Activated gamma-delta T cell (primary cell): ENCODE measurements around the gene HLA-A.

ENCODE experiments used
- DNase-seq: peaks from one replicate; lab custom pipeline; 2025; lab: John Stamatoyannopoulos, UW

HLA-A gene

DNA sequence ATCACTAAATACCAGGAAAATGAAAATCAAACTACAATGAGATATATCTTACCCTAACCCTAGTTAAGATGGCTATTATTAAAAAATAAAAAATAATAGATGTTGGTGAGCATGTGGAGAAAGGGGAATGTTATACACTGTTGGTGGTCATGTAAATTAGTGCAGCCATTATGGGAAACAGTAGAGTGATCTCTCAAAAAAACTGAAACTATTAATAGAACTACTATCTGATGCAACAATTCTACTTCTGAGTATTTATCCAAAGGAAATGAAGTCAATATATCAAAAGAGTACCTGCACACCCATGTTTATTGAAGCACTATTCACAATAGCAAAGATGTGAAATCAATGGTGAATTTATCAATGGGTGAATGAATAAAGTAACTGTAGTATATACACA lies 48.6 kb downstream of the HLA-A start:
- no peak for DNase-seq

DNA sequence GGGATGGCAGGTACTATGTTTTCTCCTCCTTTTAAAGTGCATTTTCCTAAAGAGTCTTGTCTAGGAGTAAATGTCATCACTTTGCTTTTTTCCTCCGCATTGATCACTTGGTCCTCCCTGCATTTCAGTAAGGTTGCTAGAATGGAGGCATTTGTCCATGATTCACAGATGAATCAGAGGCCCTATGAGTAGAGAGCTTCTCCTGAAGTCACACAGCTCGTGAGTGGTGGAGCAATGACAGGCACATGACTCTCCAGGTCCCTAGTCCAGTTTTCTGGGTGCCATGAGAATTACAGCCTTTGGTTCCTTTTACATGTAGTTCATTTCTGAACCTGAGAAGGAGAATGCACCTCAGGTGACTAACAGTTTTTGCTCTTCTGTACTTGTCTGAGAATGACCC lies 50.5 kb downstream of the HLA-A start:
- no peak for DNase-seq

DNA sequence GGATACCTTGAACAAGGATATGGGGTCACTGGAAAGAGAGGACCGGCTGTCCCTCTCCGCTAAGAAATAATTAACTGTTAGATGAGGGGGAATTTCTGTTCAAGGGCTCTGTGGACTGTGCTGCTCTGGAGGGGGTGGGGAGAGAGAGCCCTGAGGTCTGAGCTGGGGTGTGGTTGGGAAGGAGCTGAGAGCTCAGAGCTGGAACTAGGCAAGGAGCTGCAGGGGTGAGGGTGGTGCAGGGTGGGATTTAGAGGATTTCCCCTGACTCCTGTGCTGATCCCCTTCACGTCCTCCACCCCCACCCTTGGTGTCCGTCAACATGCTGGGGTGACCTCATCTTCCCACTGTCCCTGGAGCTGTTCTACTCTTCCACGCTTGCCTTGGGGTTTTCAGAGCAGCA lies 52.5 kb downstream of the HLA-A start:
- DNase-seq, result no peak

DNA sequence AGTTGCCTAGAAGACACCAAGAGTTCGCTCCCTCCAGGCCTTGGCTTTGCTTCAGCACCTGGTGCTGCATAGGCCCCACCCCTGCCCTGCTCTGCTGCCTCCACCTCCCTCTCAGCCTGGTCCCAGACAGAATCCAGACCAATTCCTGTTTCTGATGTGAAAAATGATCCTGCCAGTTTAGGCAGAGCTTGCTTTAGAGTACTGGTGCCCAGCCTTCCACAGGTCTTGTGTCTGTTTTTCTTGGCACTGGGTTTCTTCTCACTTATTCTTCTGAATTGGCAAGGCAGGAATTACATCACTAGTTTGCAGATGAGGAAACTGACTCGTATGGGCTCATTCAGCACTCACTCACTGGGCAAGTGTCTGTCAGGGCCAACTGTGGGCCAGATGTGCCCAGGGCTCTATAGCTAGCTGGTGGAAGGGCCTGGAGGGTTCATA lies 53.0 kb downstream of the HLA-A start:
- no peak for DNase-seq
